ENCODE results near the gene GMNC.

Gene GMNC

DNA sequence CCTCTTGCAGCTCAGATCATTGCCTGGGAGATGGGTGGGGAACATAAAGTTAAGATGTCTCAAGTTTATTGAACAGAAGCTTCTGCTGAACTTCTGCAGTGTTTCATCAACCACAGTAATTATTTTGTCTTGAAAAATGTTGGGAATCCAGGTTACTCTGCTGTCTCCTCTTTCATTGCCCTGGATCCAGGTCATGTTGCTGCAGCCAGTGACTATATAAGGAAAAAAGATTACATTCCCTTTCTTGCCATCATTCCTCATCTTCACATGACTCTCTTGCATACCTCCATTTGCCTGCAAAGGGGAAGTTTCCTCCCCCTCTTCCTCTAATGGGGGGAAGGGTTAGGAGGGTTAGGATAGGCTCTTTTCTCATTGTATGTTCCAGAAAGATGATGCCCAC is 15.1 kb downstream of the GMNC start:
- no peak for DNase-seq

GRCh38 chr3:190840146-190840545 is 22.3 kb downstream of the GMNC start:
- no peak for DNase-seq

DNA sequence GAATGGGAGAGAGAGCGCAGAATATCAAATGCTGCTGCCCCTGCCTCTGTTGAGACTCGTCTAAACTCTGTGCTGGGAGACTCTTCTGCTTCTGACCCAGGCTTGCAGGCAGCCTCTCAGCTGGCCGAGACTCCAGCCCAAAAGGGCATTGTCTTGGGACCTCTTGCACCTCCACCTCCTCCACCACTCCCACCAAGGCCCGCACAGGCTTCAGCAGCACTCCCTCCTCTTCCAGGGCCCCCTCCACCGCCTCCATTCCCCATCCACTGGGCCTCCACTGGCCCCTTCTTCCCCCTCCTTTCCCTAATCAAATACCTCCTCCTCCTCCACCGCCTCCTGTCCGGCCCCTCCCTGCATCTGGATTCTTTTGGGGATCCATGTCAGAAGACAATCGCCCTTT is 31.3 kb downstream of the GMNC start:
- no peak for DNase-seq

- no peak for DNase-seq
These were observed 32.5 kb downstream of the GMNC start for GRCh38 chr3:190830031-190830430.

GRCh38 chr3:190826018-190826417 is 36.5 kb downstream of the GMNC start:
- DNase-seq = no peak

- no peak for DNase-seq
These were observed 37.0 kb downstream of the GMNC start for GRCh38 chr3:190825386-190826016.

DNA sequence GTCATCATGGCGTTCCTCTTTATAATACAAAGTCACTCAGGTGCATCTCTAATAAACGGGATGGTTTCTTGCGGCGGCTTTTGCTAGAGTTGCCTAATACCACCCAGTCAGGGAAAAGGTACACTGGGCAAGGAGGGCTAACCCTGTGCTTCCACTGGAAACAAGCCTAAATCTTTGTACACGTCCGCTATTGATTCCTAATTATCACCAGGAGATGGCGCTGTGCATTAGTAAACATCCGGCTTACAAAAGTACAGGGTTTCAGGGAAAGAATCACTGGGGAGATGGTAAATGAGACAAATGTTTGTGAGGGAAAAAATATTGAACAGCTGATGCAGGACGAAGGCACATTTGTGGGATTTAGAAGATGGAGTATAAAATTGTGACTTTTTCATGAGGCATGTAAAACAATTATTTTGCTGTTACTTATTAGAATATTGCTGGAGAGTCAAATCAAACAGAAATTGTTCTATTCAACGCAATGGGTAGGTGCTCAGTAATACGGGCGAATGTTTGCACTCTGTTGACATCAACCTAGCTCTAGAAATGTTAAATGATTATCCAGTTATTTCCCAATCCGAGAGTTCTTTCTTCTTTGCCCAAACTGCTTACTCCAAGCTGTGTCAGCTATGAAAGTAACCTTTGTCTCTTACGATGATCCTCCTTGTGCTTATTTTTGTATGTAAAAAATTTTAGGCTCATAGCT is 50.6 kb downstream of the GMNC start:
- DNase-seq = no peak

DNA sequence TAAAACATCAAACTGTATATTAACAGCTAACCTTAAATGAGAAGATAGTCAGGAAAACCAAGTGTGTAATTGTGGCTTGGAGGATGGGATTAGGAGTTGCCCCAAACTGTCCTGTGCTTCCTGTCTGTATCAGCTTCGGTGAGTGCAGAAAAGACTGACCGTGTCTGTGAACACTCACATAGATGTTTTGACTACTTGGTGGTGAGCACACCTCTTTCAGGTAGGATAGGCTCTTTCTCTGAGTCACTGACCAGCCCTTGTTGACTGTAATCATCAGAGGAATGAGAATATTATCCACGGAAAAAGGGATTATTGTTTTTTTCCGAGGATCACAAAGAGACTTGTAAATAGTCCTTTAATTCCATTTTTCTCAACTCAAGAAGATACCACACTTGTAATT is 51.5 kb downstream of the GMNC start:
- no peak for DNase-seq

GRCh38 chr3:190809351-190809750 is 53.1 kb downstream of the GMNC start:
- no peak for DNase-seq

GRCh38 chr3:190807719-190808375 is 54.6 kb downstream of the GMNC start:
- DNase-seq = no peak
